GM19099 (cell line): ENCODE measurements around the gene SRGAP1.

Source experiments
- POLR2A ChIP-seq: IDR thresholded peaks from 3 replicates; pipeline ENCODE4 v1.6.1; 2011; ENCODE audit warnings: low read depth; ENCODE audit not compliant: insufficient read length; ENCODE audit errors: extremely low read depth

Gene SRGAP1

GRCh38 chr12:64192644-64193444 lies 348.3 kb downstream of the SRGAP1 start:
- no peak for TF ChIP-seq POLR2A

GRCh38 chr12:64193931-64194330 lies 349.4 kb downstream of the SRGAP1 start:
- no peak for TF ChIP-seq POLR2A

GRCh38 chr12:64194333-64195149 lies 350.0 kb downstream of the SRGAP1 start:
- no peak for TF ChIP-seq POLR2A

- TF ChIP-seq POLR2A, result no peak
Measured at GRCh38 chr12:64203036-64203435, 358.5 kb downstream of the SRGAP1 start.

- TF ChIP-seq POLR2A, result no peak
Measured at GRCh38 chr12:64203775-64204174, 359.3 kb downstream of the SRGAP1 start.

GRCh38 chr12:64205542-64205941 lies 361.0 kb downstream of the SRGAP1 start:
- no peak for TF ChIP-seq POLR2A

GRCh38 chr12:64207453-64207852 lies 363.0 kb downstream of the SRGAP1 start:
- TF ChIP-seq POLR2A, result no peak
